Neural progenitor cell (in vitro differentiated cells): Measurements from ENCODE around the gene GFPT1. TPM values are rescaled to one million over a fixed set of nuclear protein-coding genes. Genes with fewer than 3 reads are reported as not detected.

Experiments
- DNase-seq: peaks from one replicate; pipeline ENCODE4 v3.0.0-alpha.2; 2016; ENCODE audit warnings: low spot score
- H2AFZ ChIP-seq: fragments of 200-600 bp; sonication (generic); replicated peaks from 2 replicates; pipeline ENCODE4 v1.6.1; 2016; ENCODE audit warnings: antibody characterized with exemption
- H3F3A ChIP-seq: fragments of 200-600 bp; sonication (generic); 2 replicates; pipeline ENCODE4 v1.6.1; 2016; ENCODE audit warnings: antibody characterized with exemption, low read depth
- H3K27ac ChIP-seq: fragments of 200-600 bp; sonication (generic); 2 replicates; pipeline ENCODE4 v1.5.1; 2016; ENCODE audit warnings: mild to moderate bottlenecking
- H3K27me3 ChIP-seq: fragments of 200-600 bp; sonication (generic); 2 replicates; pipeline ENCODE4 v1.6.1; 2016; ENCODE audit warnings: mild to moderate bottlenecking, moderate library complexity
- H3K36me3 ChIP-seq: fragments of 200-600 bp; sonication (generic); 2 replicates; pipeline ENCODE4 v1.5.1; 2016
- H3K4me1 ChIP-seq: fragments of 200-600 bp; sonication (generic); 2 replicates; pipeline ENCODE4 v1.6.1; 2016; ENCODE audit warnings: mixed run types
- H3K4me2 ChIP-seq: fragments of 200-600 bp; sonication (generic); 2 replicates; pipeline ENCODE4 v1.6.1; 2016
- H3K4me3 ChIP-seq: fragments of 200-600 bp; sonication (generic); 2 replicates; pipeline ENCODE4 v1.5.1; 2016
- H3K79me2 ChIP-seq: fragments of 200-600 bp; sonication (generic); 2 replicates; pipeline ENCODE4 v1.6.1; 2016; ENCODE audit warnings: low read depth
- H3K9ac ChIP-seq: fragments of 200-600 bp; sonication (generic); 2 replicates; pipeline ENCODE4 v1.6.1; 2016
- H3K9me3 ChIP-seq: fragments of 200-600 bp; sonication (generic); 2 replicates; pipeline ENCODE4 v1.5.1; 2016; ENCODE audit warnings: low read depth
- H4K20me1 ChIP-seq: fragments of 200-600 bp; sonication (generic); 2 replicates; pipeline ENCODE4 v1.6.1; 2016; ENCODE audit warnings: low read depth
- H3K27ac Mint-ChIP-seq: 3 replicates; pipeline ENCODE4 v1.8.0; 2021; ENCODE audit warnings: mixed read lengths
- H3K27me3 Mint-ChIP-seq: 2 replicates; pipeline ENCODE4 v1.8.0; 2022; ENCODE audit warnings: low read depth, mild to moderate bottlenecking, inconsistent platforms, moderate library complexity, mixed read lengths; ENCODE audit not compliant: insufficient read depth
- H3K36me3 Mint-ChIP-seq: 3 replicates; pipeline ENCODE4 v1.8.0; 2021; ENCODE audit warnings: mixed read lengths
- H3K4me1 Mint-ChIP-seq: 3 replicates; pipeline ENCODE4 v1.8.0; 2021; ENCODE audit warnings: mixed read lengths
- H3K4me3 Mint-ChIP-seq: 3 replicates; pipeline ENCODE4 v1.8.0; 2021; ENCODE audit warnings: mild to moderate bottlenecking, moderate library complexity, mixed read lengths
- H3K9me3 Mint-ChIP-seq: 3 replicates; pipeline ENCODE4 v1.8.0; 2020; ENCODE audit warnings: mixed read lengths
- EZH2 ChIP-seq: fragments of 200-600 bp; sonication (generic); IDR thresholded peaks from 2 replicates; pipeline ENCODE4 v1.6.1; 2017; ENCODE audit warnings: antibody characterized with exemption, mild to moderate bottlenecking, moderate library complexity
- EZH2phosphoT487 ChIP-seq: fragments of 200-600 bp; sonication (generic); IDR thresholded peaks from 2 replicates; pipeline ENCODE4 v1.6.1; 2017; ENCODE audit warnings: antibody characterized with exemption
- total RNA-seq: library from RNA; depleted of rRNA; stranded (reverse); fragments of >200 nt; gene quantifications from 2 replicates; pipeline ENCODE4 v1.2.3, GENCODE V29; 2015; ENCODE audit warnings: low replicate concordance
- TF ChIP-seq, protein P1 (sequence below): fragments of 200-600 bp; sonication (generic); IDR thresholded peaks from 2 replicates; pipeline ENCODE4 v1.5.1; 2017; ENCODE audit warnings: antibody characterized with exemption, mild to moderate bottlenecking

GFPT1 gene
- total RNA-seq, 1 donor from 2014 or later, result 54.3 TPM

DNA sequence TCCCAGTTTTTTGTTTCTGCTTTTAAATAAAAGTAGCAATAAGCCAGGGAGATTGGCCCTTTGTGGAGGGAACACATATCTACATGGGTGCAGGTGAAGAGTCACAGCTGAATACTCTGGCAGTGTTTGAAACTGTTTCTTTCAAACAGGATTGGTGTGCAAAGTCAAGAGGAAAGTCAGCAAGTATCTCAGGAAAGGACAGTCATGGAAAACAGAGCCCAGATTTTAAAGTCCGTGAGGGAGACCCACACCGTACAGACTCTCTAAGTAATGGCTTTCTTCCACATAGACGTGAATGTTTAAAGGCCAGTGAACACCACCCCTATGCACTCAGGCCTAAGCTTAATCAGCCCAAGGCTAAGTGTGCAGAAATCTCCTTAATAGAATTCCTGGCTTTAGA lies 95.3 kb downstream of the GFPT1 start:
- Histone ChIP-seq H3F3A (no peaks in the 10 kb centered on the region), H3K4me2 (no peak overlapping the region), H3K4me1 (no peaks in the 10 kb centered on the region), H3K27ac (no peak overlapping the region), H3K79me2 (no peaks in the 10 kb centered on the region), H2AFZ (no peak overlapping the region), H3K27me3 (no peaks in the 10 kb centered on the region), H3K36me3 (no peaks in the 10 kb centered on the region), H4K20me1 (no peaks in the 10 kb centered on the region), H3K9ac (no peak overlapping the region), H3K4me3 (no peak overlapping the region), H3K9me3 (no peaks in the 10 kb centered on the region)
- no peak for DNase-seq
- no peaks in the 10 kb centered on the region for H3K27me3 Mint-ChIP-seq
- no peaks in the 10 kb centered on the region for H3K9me3 Mint-ChIP-seq
- no peak overlapping the region for H3K27ac Mint-ChIP-seq
- no peak overlapping the region for H3K4me3 Mint-ChIP-seq
- H3K4me1 Mint-ChIP-seq, result no peaks in the 10 kb centered on the region
- TF ChIP-seq EZH2 (no peak), EZH2phosphoT487 (no peak)
- TF ChIP-seq, protein P1, sequence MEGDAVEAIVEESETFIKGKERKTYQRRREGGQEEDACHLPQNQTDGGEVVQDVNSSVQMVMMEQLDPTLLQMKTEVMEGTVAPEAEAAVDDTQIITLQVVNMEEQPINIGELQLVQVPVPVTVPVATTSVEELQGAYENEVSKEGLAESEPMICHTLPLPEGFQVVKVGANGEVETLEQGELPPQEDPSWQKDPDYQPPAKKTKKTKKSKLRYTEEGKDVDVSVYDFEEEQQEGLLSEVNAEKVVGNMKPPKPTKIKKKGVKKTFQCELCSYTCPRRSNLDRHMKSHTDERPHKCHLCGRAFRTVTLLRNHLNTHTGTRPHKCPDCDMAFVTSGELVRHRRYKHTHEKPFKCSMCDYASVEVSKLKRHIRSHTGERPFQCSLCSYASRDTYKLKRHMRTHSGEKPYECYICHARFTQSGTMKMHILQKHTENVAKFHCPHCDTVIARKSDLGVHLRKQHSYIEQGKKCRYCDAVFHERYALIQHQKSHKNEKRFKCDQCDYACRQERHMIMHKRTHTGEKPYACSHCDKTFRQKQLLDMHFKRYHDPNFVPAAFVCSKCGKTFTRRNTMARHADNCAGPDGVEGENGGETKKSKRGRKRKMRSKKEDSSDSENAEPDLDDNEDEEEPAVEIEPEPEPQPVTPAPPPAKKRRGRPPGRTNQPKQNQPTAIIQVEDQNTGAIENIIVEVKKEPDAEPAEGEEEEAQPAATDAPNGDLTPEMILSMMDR, result no peak
- no peaks in the 10 kb centered on the region for H3K36me3 Mint-ChIP-seq

DNA sequence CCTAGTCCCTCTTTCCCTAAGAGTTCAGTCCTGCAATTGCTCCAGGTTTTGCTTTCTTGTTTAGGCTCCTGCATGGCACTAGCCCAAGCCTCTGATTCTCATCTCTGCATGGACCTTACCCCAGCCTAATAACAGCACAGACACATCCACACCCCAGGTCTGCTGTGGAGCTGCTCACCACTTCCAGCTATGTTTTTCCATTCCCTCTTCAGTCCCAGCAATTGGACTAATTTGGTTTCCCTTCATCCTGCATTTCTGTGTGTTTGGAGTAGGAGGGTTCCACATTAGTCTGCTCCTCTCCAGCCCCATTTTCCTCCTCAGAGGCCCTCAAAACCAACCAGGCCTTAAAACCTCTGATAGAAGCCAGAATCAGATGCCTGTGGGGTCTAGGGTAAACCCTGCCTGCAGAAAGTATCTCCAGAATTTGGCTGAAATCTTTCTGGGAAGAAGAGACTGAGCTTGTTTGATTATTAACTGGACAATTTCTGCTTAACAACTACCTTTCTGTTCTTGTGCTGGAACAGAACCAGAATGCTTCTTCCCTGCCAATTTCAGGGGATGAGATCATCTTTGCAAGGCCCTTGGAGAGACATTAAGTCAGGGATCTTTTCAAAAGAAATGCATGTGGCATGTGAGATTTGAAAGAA lies 95.9 kb downstream of the GFPT1 start:
- Mint-ChIP-seq H3K27me3 (no peaks in the 10 kb centered on the region), H3K9me3 (no peaks in the 10 kb centered on the region), H3K4me3 (no peak overlapping the region), H3K36me3 (no peaks in the 10 kb centered on the region), H3K27ac (no peak overlapping the region), H3K4me1 (no peaks in the 10 kb centered on the region)
- Histone ChIP-seq H2AFZ (peak overlapping the region; percentile 24), H3K79me2 (no peaks in the 10 kb centered on the region), H3K36me3 (no peaks in the 10 kb centered on the region), H3K27me3 (no peaks in the 10 kb centered on the region), H3K9ac (no peak overlapping the region), H3K4me3 (no peak overlapping the region), H3K27ac (no peak overlapping the region), H3F3A (no peaks in the 10 kb centered on the region), H3K4me2 (no peak overlapping the region), H4K20me1 (no peaks in the 10 kb centered on the region), H3K9me3 (no peaks in the 10 kb centered on the region), H3K4me1 (no peaks in the 10 kb centered on the region)
- TF ChIP-seq, protein P1, result no peak
- TF ChIP-seq EZH2phosphoT487 (no peak), EZH2 (no peak)
- no peak for DNase-seq

DNA sequence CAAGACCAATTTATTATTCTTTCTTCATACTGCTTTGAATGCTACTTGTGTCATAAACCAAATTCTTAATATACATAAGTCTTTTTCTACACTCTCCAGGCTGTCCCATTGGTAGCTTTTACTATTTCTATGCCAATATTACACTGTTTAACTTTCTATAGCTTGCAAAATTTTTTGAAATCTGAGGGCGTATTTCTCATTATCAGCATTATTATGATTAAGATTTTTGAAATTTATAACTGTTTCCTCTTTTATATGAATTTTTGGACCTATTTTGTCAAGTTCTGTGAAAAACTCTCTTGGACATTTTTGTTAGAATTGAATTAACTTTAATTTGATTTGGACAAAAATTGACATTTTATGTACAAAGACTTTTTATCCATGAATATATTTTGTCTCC lies 98.6 kb downstream of the GFPT1 start:
- no peaks in the 10 kb centered on the region for H3K27me3 Mint-ChIP-seq
- H3K27ac Mint-ChIP-seq, result no peak overlapping the region
- no peaks in the 10 kb centered on the region for H3K4me1 Mint-ChIP-seq

DNA sequence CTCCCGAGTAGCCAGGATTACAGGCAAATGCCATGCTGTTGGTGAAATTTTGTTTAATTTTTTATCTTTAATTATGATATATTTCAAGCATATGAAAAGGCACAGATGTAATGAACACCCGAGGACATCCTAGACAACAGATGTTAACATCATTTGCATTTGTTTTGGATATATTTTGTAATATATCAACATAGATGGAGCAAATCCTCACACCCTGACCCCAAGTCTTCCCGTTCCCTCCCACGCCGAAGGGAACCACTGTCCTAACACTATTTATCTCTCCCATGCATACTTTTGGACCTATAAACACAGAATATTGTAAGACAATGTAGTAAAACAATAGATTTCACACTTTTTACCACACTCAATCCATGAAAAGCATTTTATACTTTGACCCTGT lies 99.5 kb downstream of the GFPT1 start:
- Histone ChIP-seq H3K9ac (no peak overlapping the region), H3F3A (no peaks in the 10 kb centered on the region)

More for the DNA sequence above, 98.6 kb downstream of the GFPT1 start:
- H3K4me3 ChIP-seq, result no peak overlapping the region
- Mint-ChIP-seq H3K4me3 (no peak overlapping the region), H3K36me3 (no peaks in the 10 kb centered on the region), H3K9me3 (no peaks in the 10 kb centered on the region)
- DNase-seq, result no peak
- TF ChIP-seq EZH2phosphoT487, result no peak
- no peaks in the 10 kb centered on the region for H3K9me3 ChIP-seq
- H3K79me2 ChIP-seq, result no peaks in the 10 kb centered on the region
- H3K4me1 ChIP-seq, result no peaks in the 10 kb centered on the region
- no peaks in the 10 kb centered on the region for H4K20me1 ChIP-seq
- no peaks in the 10 kb centered on the region for H3F3A ChIP-seq
- no peak overlapping the region for H3K9ac ChIP-seq
- H3K27ac ChIP-seq, result no peak overlapping the region
- H3K4me2 ChIP-seq, result no peak overlapping the region
- H3K36me3 ChIP-seq, result no peaks in the 10 kb centered on the region
- no peak overlapping the region for H2AFZ ChIP-seq
- no peaks in the 10 kb centered on the region for H3K27me3 ChIP-seq

More for the DNA sequence above, 99.5 kb downstream of the GFPT1 start:
- Histone ChIP-seq H3K4me1 (no peaks in the 10 kb centered on the region), H3K4me3 (no peak overlapping the region), H3K79me2 (no peaks in the 10 kb centered on the region), H4K20me1 (no peaks in the 10 kb centered on the region), H3K9me3 (no peaks in the 10 kb centered on the region), H3K27me3 (no peaks in the 10 kb centered on the region), H2AFZ (no peak overlapping the region), H3K4me2 (no peak overlapping the region), H3K27ac (no peak overlapping the region), H3K36me3 (no peaks in the 10 kb centered on the region)
- H3K27me3 Mint-ChIP-seq, result no peaks in the 10 kb centered on the region
- no peaks in the 10 kb centered on the region for H3K36me3 Mint-ChIP-seq
- H3K27ac Mint-ChIP-seq, result peak overlapping the region; percentile 14
- no peak for DNase-seq
- no peaks in the 10 kb centered on the region for H3K4me1 Mint-ChIP-seq
- no peaks in the 10 kb centered on the region for H3K9me3 Mint-ChIP-seq
- H3K4me3 Mint-ChIP-seq, result no peak overlapping the region
- no peak for TF ChIP-seq EZH2
- TF ChIP-seq, protein P1, result no peak
- TF ChIP-seq EZH2phosphoT487, result no peak
